GM20431 (cell line): ENCODE data around the gene OSBP2.

Experiments
- in situ Hi-C: fragments of 300-500 bp; cut with MseI, MboI; formaldehyde crosslinking; loops from one replicate; pipeline ENCODE4 v1.15.0; 2020; ENCODE audit warnings: low sequenced_read_pairs; ENCODE audit not compliant: unreplicated experiment

The OSBP2 gene

GRCh38 chr22:30801695-30802094, 107.0 kb downstream of the OSBP2 start:
- in situ Hi-C loops: no loop called here

- in situ Hi-C loops: no loop called here
Measured at GRCh38 chr22:30802202-30803166, 107.8 kb downstream of the OSBP2 start.

- in situ Hi-C loops: no loop called here
Measured at GRCh38 chr22:30803679-30804078, 109.0 kb downstream of the OSBP2 start.

GRCh38 chr22:30804626-30805025, 110.0 kb downstream of the OSBP2 start:
- in situ Hi-C loops: no loop called here

GRCh38 chr22:30806391-30806861, 111.8 kb downstream of the OSBP2 start:
- in situ Hi-C loops: no loop called here

- in situ Hi-C loops: no loop called here
Measured at GRCh38 chr22:30809086-30809485, 114.4 kb downstream of the OSBP2 start.

GRCh38 chr22:30810105-30810504, 115.4 kb downstream of the OSBP2 start:
- in situ Hi-C loops: no loop called here

- in situ Hi-C loops: no loop called here
Measured at GRCh38 chr22:30813936-30814335, 119.3 kb downstream of the OSBP2 start.

GRCh38 chr22:30816413-30816812, 121.7 kb downstream of the OSBP2 start:
- in situ Hi-C loops: no loop called here

GRCh38 chr22:30821381-30821780, 126.7 kb downstream of the OSBP2 start:
- in situ Hi-C loops: no loop called here

- in situ Hi-C loops: no loop called here
Measured at GRCh38 chr22:30821863-30822215, 127.2 kb downstream of the OSBP2 start.

- in situ Hi-C loops: no loop called here
Measured at GRCh38 chr22:30822216-30823014, 127.7 kb downstream of the OSBP2 start.

GRCh38 chr22:30823015-30823370, 128.3 kb downstream of the OSBP2 start:
- in situ Hi-C loops: no loop called here

- in situ Hi-C loops: no loop called here
Measured at GRCh38 chr22:30824096-30824495, 129.4 kb downstream of the OSBP2 start.

GRCh38 chr22:30824711-30825110, 130.0 kb downstream of the OSBP2 start:
- in situ Hi-C loops: no loop called here

GRCh38 chr22:30825711-30826505, 131.2 kb downstream of the OSBP2 start:
- in situ Hi-C loops: no loop called here

GRCh38 chr22:30826670-30827355, 132.1 kb downstream of the OSBP2 start:
- in situ Hi-C loops: no loop called here

- in situ Hi-C loops: no loop called here
Measured at GRCh38 chr22:30827646-30828045, 133.0 kb downstream of the OSBP2 start.

GRCh38 chr22:30828187-30829155, 133.8 kb downstream of the OSBP2 start:
- in situ Hi-C loops: no loop called here
